OCI-LY3 (cell line): ENCODE measurements around the gene ZHX3.

Experiments used
- H2AFZ ChIP-seq: fragments of 200-600, 300-600 bp; shearing (Covaris generic); 2 replicates; pipeline ENCODE4 v1.6.0; 2014; ENCODE audit warnings: antibody characterized with exemption, low read depth, low read length
- H3K27ac ChIP-seq: fragments of 200-600, 300-600 bp; sonication (generic); 2 replicates; pipeline ENCODE4 v1.5.1; 2014; ENCODE audit warnings: mild to moderate bottlenecking, low read length, moderate library complexity, mixed read lengths
- H3K27me3 ChIP-seq: fragments of 200-600, 300-600 bp; sonication (generic); 2 replicates; pipeline ENCODE4 v1.6.1; 2014; ENCODE audit warnings: low read depth, low read length, mixed read lengths
- H3K36me3 ChIP-seq: fragments of 200-600, 300-600 bp; sonication (generic); replicated peaks from 2 replicates; pipeline ENCODE3; 2014; ENCODE audit warnings: low read depth, low read length, mixed read lengths
- H3K4me1 ChIP-seq: fragments of 300-600, 200-600 bp; sonication (generic); 2 replicates; pipeline ENCODE4 v1.6.1; 2014; ENCODE audit warnings: low read length, mixed read lengths
- H3K4me2 ChIP-seq: fragments of 200-600, 300-600 bp; sonication (generic); 2 replicates; pipeline ENCODE4 v1.6.1; 2014; ENCODE audit warnings: low read length, mixed read lengths
- H3K4me3 ChIP-seq: fragments of 300-600, 200-600 bp; sonication (generic); 2 replicates; pipeline ENCODE4 v1.5.1; 2014; ENCODE audit warnings: antibody characterized with exemption, mild to moderate bottlenecking, low read length, moderate library complexity
- H3K79me2 ChIP-seq: fragments of 300-600, 200-600 bp; shearing (Covaris generic); 2 replicates; pipeline ENCODE4 v1.6.1; 2014; ENCODE audit warnings: mild to moderate bottlenecking, low read length, mixed read lengths
- H3K9ac ChIP-seq: fragments of 300-600, 200-600 bp; shearing (Covaris generic); 2 replicates; pipeline ENCODE4 v1.6.0; 2014; ENCODE audit warnings: mild to moderate bottlenecking, low read length, moderate library complexity
- H3K9me3 ChIP-seq: fragments of 200-600, 300-600 bp; shearing (Covaris generic); 2 replicates; pipeline ENCODE4 v1.6.1; 2014; ENCODE audit warnings: low read length, mixed read lengths; ENCODE audit not compliant: insufficient read depth
- H4K20me1 ChIP-seq: fragments of 200-600, 300-600 bp; sonication (generic); 2 replicates; pipeline ENCODE4 v1.6.1; 2016; ENCODE audit warnings: low read length, mixed read lengths; ENCODE audit not compliant: insufficient read depth
- CTCF ChIP-seq: fragments of 200-600, 300-600 bp; sonication (generic); IDR thresholded peaks from 2 replicates; pipeline ENCODE4 v1.5.1; 2014; ENCODE audit warnings: antibody characterized with exemption, low read length, low read depth
- EZH2phosphoT487 ChIP-seq: fragments of 200-600 bp; shearing (Covaris generic); IDR thresholded peaks from 2 replicates; pipeline ENCODE4 v1.6.1; 2018; ENCODE audit warnings: antibody characterized with exemption, mixed run types, low read depth

ZHX3 gene

GRCh38 chr20:41364967-41365765, 47.6 kb upstream of the ZHX3 start:
- H3K4me3 ChIP-seq: no peak overlapping the region
- no peaks in the 10 kb centered on the region for H3K36me3 ChIP-seq
- H3K27me3 ChIP-seq: no peaks in the 10 kb centered on the region
- H4K20me1 ChIP-seq: no peaks in the 10 kb centered on the region
- peaks cover 12% of the 10 kb centered on the region for H3K4me1 ChIP-seq
- no peak for TF ChIP-seq CTCF
- TF ChIP-seq EZH2phosphoT487: no peak
- no peaks in the 10 kb centered on the region for H3K79me2 ChIP-seq
- no peak overlapping the region for H2AFZ ChIP-seq
- H3K9ac ChIP-seq: no peak overlapping the region
- H3K27ac ChIP-seq: no peak overlapping the region
- H3K4me2 ChIP-seq: no peak overlapping the region
- H3K9me3 ChIP-seq: no peaks in the 10 kb centered on the region

- no peak for TF ChIP-seq EZH2phosphoT487
- TF ChIP-seq CTCF: no peak
Measured at GRCh38 chr20:41364236-41364855, 46.8 kb upstream of the ZHX3 start.

GRCh38 chr20:41363601-41364000, 46.1 kb upstream of the ZHX3 start:
- no peaks in the 10 kb centered on the region for H3K79me2 ChIP-seq
- H3K36me3 ChIP-seq: no peaks in the 10 kb centered on the region
- no peaks in the 10 kb centered on the region for H4K20me1 ChIP-seq
- H3K27me3 ChIP-seq: no peaks in the 10 kb centered on the region
- TF ChIP-seq EZH2phosphoT487 (no peak), CTCF (no peak)
- H3K27ac ChIP-seq: no peak overlapping the region
- H3K9ac ChIP-seq: no peak overlapping the region
- H3K4me3 ChIP-seq: no peak overlapping the region
- H3K4me2 ChIP-seq: no peak overlapping the region
- H3K9me3 ChIP-seq: no peaks in the 10 kb centered on the region
- H2AFZ ChIP-seq: no peak overlapping the region
- no peaks in the 10 kb centered on the region for H3K4me1 ChIP-seq

More at GRCh38 chr20:41364236-41364855, 46.8 kb upstream of the ZHX3 start:
- Histone ChIP-seq H3K36me3 (no peaks in the 10 kb centered on the region), H3K27me3 (no peaks in the 10 kb centered on the region), H3K9me3 (no peaks in the 10 kb centered on the region), H4K20me1 (no peaks in the 10 kb centered on the region), H3K4me3 (no peak overlapping the region), H3K4me1 (peaks cover 4% of the 10 kb centered on the region), H3K27ac (no peak overlapping the region), H3K4me2 (no peak overlapping the region), H3K79me2 (no peaks in the 10 kb centered on the region), H3K9ac (no peak overlapping the region), H2AFZ (no peak overlapping the region)

- no peaks in the 10 kb centered on the region for H3K27me3 ChIP-seq
- H3K4me2 ChIP-seq: no peak overlapping the region
- no peaks in the 10 kb centered on the region for H3K79me2 ChIP-seq
- no peak for TF ChIP-seq EZH2phosphoT487
- no peak for TF ChIP-seq CTCF
- no peaks in the 10 kb centered on the region for H3K9me3 ChIP-seq
- H3K9ac ChIP-seq: no peak overlapping the region
- no peak overlapping the region for H3K27ac ChIP-seq
- H3K36me3 ChIP-seq: no peaks in the 10 kb centered on the region
- H3K4me3 ChIP-seq: no peak overlapping the region
- H3K4me1 ChIP-seq: no peaks in the 10 kb centered on the region
- H4K20me1 ChIP-seq: no peaks in the 10 kb centered on the region
- H2AFZ ChIP-seq: no peak overlapping the region
Measured at GRCh38 chr20:41362748-41363140, 45.2 kb upstream of the ZHX3 start.
